H9 (cell line): ENCODE results near the gene CHD3. TPM values are rescaled to one million over a fixed set of nuclear protein-coding genes. Genes with fewer than 3 reads are reported as not detected.

Experiments
- DNase-seq: peaks from one replicate; pipeline ENCODE4 v3.0.0-alpha.2; 2017
- H2AFZ ChIP-seq: one replicate; pipeline ENCODE4 v1.6.1; 2013; ENCODE audit warnings: mild to moderate bottlenecking, low read length, control low read depth, moderate library complexity
- H2AK5ac ChIP-seq: 2 replicates; pipeline ENCODE4 v1.6.1; 2013; ENCODE audit warnings: low read length, control low read depth, mixed read lengths; ENCODE audit not compliant: insufficient read length
- H2BK120ac ChIP-seq: one replicate; pipeline ENCODE4 v1.6.1; 2013; ENCODE audit warnings: low read depth, mild to moderate bottlenecking, low read length, control low read depth, inconsistent platforms; ENCODE audit not compliant: poor library complexity, severe bottlenecking
- H2BK12ac ChIP-seq: 2 replicates; pipeline ENCODE4 v1.6.1; 2013; ENCODE audit warnings: low read length, control low read depth, mixed read lengths, low read depth; ENCODE audit not compliant: insufficient read length
- H2BK15ac ChIP-seq: 2 replicates; pipeline ENCODE4 v1.6.1; 2013; ENCODE audit warnings: low read depth, low read length, control low read depth
- H2BK20ac ChIP-seq: one replicate; pipeline ENCODE4 v1.6.1; 2013; ENCODE audit warnings: low read depth, mild to moderate bottlenecking, low read length, control low read depth, inconsistent platforms; ENCODE audit not compliant: poor library complexity, severe bottlenecking
- H2BK5ac ChIP-seq: 2 replicates; pipeline ENCODE4 v1.6.1; 2013; ENCODE audit warnings: low read length, control low read depth, mixed read lengths; ENCODE audit not compliant: insufficient read length
- H3K14ac ChIP-seq: 2 replicates; pipeline ENCODE4 v1.6.1; 2013; ENCODE audit warnings: low read length, control low read depth; ENCODE audit not compliant: insufficient read depth
- H3K18ac ChIP-seq: 2 replicates; pipeline ENCODE4 v1.6.1; 2013; ENCODE audit warnings: low read depth, mild to moderate bottlenecking, mixed read lengths, low read length, control low read depth; ENCODE audit not compliant: insufficient read length
- H3K23ac ChIP-seq: 2 replicates; pipeline ENCODE4 v1.6.1; 2013; ENCODE audit warnings: low read length, control low read depth, mixed read lengths, low read depth; ENCODE audit not compliant: insufficient read length
- H3K23me2 ChIP-seq: 2 replicates; pipeline ENCODE4 v1.6.1; 2013; ENCODE audit warnings: low read depth, mild to moderate bottlenecking, mixed read lengths, low read length, control low read depth; ENCODE audit not compliant: insufficient read length, poor library complexity, severe bottlenecking
- H3K27ac ChIP-seq: 2 replicates; pipeline ENCODE4 v1.5.1; 2013; ENCODE audit warnings: low read length, control low read depth, mixed read lengths, low read depth; ENCODE audit not compliant: insufficient read length
- H3K27me3 ChIP-seq: 2 replicates; pipeline ENCODE4 v1.6.1; 2013; ENCODE audit warnings: low read length, control low read depth, inconsistent platforms; ENCODE audit not compliant: insufficient read depth
- H3K4ac ChIP-seq: 2 replicates; pipeline ENCODE4 v1.6.1; 2013; ENCODE audit warnings: low read depth, mild to moderate bottlenecking, control low read depth, inconsistent platforms, low read length, moderate library complexity
- H3K4me1 ChIP-seq: 2 replicates; pipeline ENCODE4 v1.6.1; 2013; ENCODE audit warnings: low read length, control low read depth, inconsistent platforms; ENCODE audit not compliant: insufficient read depth
- H3K4me2 ChIP-seq: 2 replicates; pipeline ENCODE4 v1.6.1; 2013; ENCODE audit warnings: low read length, control low read depth, mixed read lengths; ENCODE audit not compliant: insufficient read length, insufficient read depth
- H3K56ac ChIP-seq: 2 replicates; pipeline ENCODE4 v1.6.1; 2013; ENCODE audit warnings: low read depth, mild to moderate bottlenecking, mixed read lengths, low read length, control low read depth; ENCODE audit not compliant: insufficient read length
- H3K79me1 ChIP-seq: 2 replicates; pipeline ENCODE4 v1.6.1; 2013; ENCODE audit warnings: low read depth, mild to moderate bottlenecking, moderate library complexity, low read length, control low read depth, inconsistent platforms; ENCODE audit not compliant: insufficient read depth, poor library complexity, severe bottlenecking
- H3K79me2 ChIP-seq: 2 replicates; pipeline ENCODE4 v1.6.1; 2013; ENCODE audit warnings: low read length, control low read depth, inconsistent platforms; ENCODE audit not compliant: insufficient read depth
- H3K9ac ChIP-seq: 2 replicates; pipeline ENCODE4 v1.6.1; 2013; ENCODE audit warnings: low read length, control low read depth, mixed read lengths; ENCODE audit not compliant: insufficient read length; ENCODE audit errors: extremely low read depth
- H3K9me3 ChIP-seq: one replicate; pipeline ENCODE4 v1.6.1; 2013; ENCODE audit warnings: low read depth, low read length, inconsistent platforms; ENCODE audit not compliant: control insufficient read depth
- H3T11ph ChIP-seq: one replicate; pipeline ENCODE4 v1.6.1; 2013; ENCODE audit warnings: mild to moderate bottlenecking, low read length, control low read depth, inconsistent platforms
- H4K20me1 ChIP-seq: one replicate; pipeline ENCODE4 v1.6.1; 2013; ENCODE audit not compliant: control insufficient read depth, insufficient read length, insufficient read depth
- H4K5ac ChIP-seq: 2 replicates; pipeline ENCODE4 v1.6.1; 2013; ENCODE audit warnings: low read depth, mild to moderate bottlenecking, mixed read lengths, low read length, control low read depth; ENCODE audit not compliant: insufficient read length
- H4K8ac ChIP-seq: replicated peaks from 2 replicates; pipeline ENCODE4 v1.6.1; 2013; ENCODE audit warnings: low read length, control low read depth, mixed read lengths, low read depth; ENCODE audit not compliant: insufficient read length
- H4K91ac ChIP-seq: 2 replicates; pipeline ENCODE4 v1.6.1; 2013; ENCODE audit warnings: low read depth, mild to moderate bottlenecking, moderate library complexity, mixed read lengths, low read length, control low read depth; ENCODE audit not compliant: insufficient read length
- H3K27ac Mint-ChIP-seq, 3 experiments: 2 replicates in 2 of 3; 3 replicates in 1 of 3; pipeline ENCODE4 v1.8.0; 2020 to 2021; ENCODE audit warnings: mixed read lengths in 3 of 3, mild to moderate bottlenecking in 1 of 3, moderate library complexity in 1 of 3
- H3K27me3 Mint-ChIP-seq: 2 replicates; pipeline ENCODE4 v1.8.0; 2021; ENCODE audit warnings: low read depth, mild to moderate bottlenecking, moderate library complexity, mixed read lengths
- H3K36me3 Mint-ChIP-seq, 3 experiments: 2 replicates in 2 of 3; 3 replicates in 1 of 3; pipeline ENCODE4 v1.8.0; 2020 to 2021; ENCODE audit warnings: low read depth in 3 of 3, mixed read lengths in 3 of 3; ENCODE audit not compliant: insufficient read depth in 1 of 3
- H3K4me1 Mint-ChIP-seq, 2 experiments: 2 replicates each; pipeline ENCODE4 v1.8.0; 2020; ENCODE audit warnings: mixed read lengths in 2 of 2
- H3K4me3 Mint-ChIP-seq, 2 experiments: 2 replicates in 1 of 2; 3 replicates in 1 of 2; pipeline ENCODE4 v1.8.0; 2020 to 2021; ENCODE audit warnings: mild to moderate bottlenecking in 2 of 2, mixed read lengths in 2 of 2, moderate library complexity in 1 of 2
- H3K9me3 Mint-ChIP-seq, 2 experiments: 2 replicates in 1 of 2; 3 replicates in 1 of 2; pipeline ENCODE4 v1.8.0; 2020; ENCODE audit warnings: mild to moderate bottlenecking in 2 of 2, mixed read lengths in 2 of 2, moderate library complexity in 1 of 2
- WGBS: extraction: QIAGEN DNeasy Blood & Tissue Kit; methylation state at CpG from one replicate; pipeline ENCODE4 v1.1.7; 2013; ENCODE audit warnings: missing lambda C conversion rate, low lambda C conversion rate, mixed read lengths; ENCODE audit not compliant: insufficient read length; ENCODE audit errors: extremely low coverage; 5-methylcytosine and 5-hydroxymethylcytosine counted together
- total RNA-seq: library from RNA; stranded (reverse); gene quantifications from 2 replicates; pipeline ENCODE4 v1.2.1, GENCODE V29; 2021
- TF ChIP-seq, protein P1 (sequence below): fragments of 200-600 bp; sonication (generic); conservative IDR thresholded peaks from 3 replicates; pipeline ENCODE4 v1.8.0; 2021; ENCODE audit warnings: antibody characterized with exemption, mild to moderate bottlenecking

CHD3 gene
- total RNA-seq, 1 experiment from 2014 or later, result 33.2 TPM

DNA sequence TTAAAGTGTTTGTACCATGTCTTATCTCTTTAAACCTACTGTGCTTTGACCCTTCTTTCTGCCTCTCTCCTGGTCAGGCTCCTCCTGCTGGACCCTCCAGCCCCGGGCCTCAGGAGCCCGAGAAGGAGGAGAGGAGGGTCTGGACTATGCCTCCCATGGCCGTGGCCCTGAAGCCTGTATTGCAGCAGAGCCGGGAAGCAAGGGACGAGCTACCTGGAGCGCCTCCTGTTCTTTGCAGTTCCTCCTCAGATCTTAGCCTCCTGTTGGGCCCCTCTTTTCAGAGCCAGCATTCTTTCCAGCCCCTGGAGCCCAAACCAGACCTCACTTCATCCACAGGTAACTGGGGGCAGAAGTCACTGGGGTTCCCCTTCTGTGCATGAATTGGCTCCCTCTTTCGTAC lies 57.1 kb downstream of the CHD3 start:
- no peak overlapping the region for H2AFZ ChIP-seq
- no peak overlapping the region for H2BK120ac ChIP-seq
- no peaks in the 10 kb centered on the region for H3K4me1 Mint-ChIP-seq
- no peak overlapping the region for H2BK20ac ChIP-seq
- no peaks in the 10 kb centered on the region for H4K20me1 ChIP-seq
- no peak overlapping the region for H3K18ac ChIP-seq
- H4K5ac ChIP-seq, result no peak overlapping the region
- DNase-seq, result no peak
- no peak overlapping the region for H3K4ac ChIP-seq
- H2BK12ac ChIP-seq, result no peak overlapping the region
- no peaks in the 10 kb centered on the region for H3K4me1 ChIP-seq
- H2AK5ac ChIP-seq, result no peak overlapping the region
- no peaks in the 10 kb centered on the region for H3K79me1 ChIP-seq
- H3K27me3 ChIP-seq, result no peaks in the 10 kb centered on the region
- no peak overlapping the region for H3K9ac ChIP-seq
- H3K23ac ChIP-seq, result no peak overlapping the region
- no peak overlapping the region for H3K4me3 Mint-ChIP-seq
- no CpG with 5 or more reads among the region's 7 CpGs for WGBS
- no peaks in the 10 kb centered on the region for H3K27me3 Mint-ChIP-seq
- H3K9me3 ChIP-seq, result no peaks in the 10 kb centered on the region
- H3K27ac Mint-ChIP-seq, result no peak overlapping the region
- no peak overlapping the region for H4K8ac ChIP-seq
- TF ChIP-seq, protein P1, sequence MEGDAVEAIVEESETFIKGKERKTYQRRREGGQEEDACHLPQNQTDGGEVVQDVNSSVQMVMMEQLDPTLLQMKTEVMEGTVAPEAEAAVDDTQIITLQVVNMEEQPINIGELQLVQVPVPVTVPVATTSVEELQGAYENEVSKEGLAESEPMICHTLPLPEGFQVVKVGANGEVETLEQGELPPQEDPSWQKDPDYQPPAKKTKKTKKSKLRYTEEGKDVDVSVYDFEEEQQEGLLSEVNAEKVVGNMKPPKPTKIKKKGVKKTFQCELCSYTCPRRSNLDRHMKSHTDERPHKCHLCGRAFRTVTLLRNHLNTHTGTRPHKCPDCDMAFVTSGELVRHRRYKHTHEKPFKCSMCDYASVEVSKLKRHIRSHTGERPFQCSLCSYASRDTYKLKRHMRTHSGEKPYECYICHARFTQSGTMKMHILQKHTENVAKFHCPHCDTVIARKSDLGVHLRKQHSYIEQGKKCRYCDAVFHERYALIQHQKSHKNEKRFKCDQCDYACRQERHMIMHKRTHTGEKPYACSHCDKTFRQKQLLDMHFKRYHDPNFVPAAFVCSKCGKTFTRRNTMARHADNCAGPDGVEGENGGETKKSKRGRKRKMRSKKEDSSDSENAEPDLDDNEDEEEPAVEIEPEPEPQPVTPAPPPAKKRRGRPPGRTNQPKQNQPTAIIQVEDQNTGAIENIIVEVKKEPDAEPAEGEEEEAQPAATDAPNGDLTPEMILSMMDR, result no peak
- H3K56ac ChIP-seq, result no peak overlapping the region
- no peak overlapping the region for H3K4me2 ChIP-seq
- H3T11ph ChIP-seq, result no peak overlapping the region
- peaks cover 25 to 84% (median 77%) of the 10 kb centered on the region in 3 experiments; a peak in 6 of 7 replicates for H3K36me3 Mint-ChIP-seq
- H4K91ac ChIP-seq, result no peak overlapping the region
- no peak overlapping the region for H3K14ac ChIP-seq
- no peak overlapping the region for H2BK5ac ChIP-seq
- no peaks in the 10 kb centered on the region for H3K79me2 ChIP-seq
- H2BK15ac ChIP-seq, result no peak overlapping the region
- no peaks in the 10 kb centered on the region for H3K23me2 ChIP-seq
- H3K9me3 Mint-ChIP-seq, result no peaks in the 10 kb centered on the region
- H3K27ac ChIP-seq, result no peak overlapping the region
